ENCODE data around the gene LAP3. TPM values are rescaled to one million over a fixed set of nuclear protein-coding genes. Genes with fewer than 3 reads are reported as not detected.
"Not testable (repeated sequence)": the region's sequence is repeated elsewhere in the genome, so short reads cannot be mapped to it uniquely, and the experiment has no call there.

Gene LAP3
- total RNA-seq, 2 donors from 2014 or later = 72.5 to 97.7 TPM

- Mint-ChIP-seq H3K9me3 (no peaks in the 10 kb centered on the region), H3K4me1 (ENCODE audit: low read depth) (peaks cover 15% of the 10 kb centered on the region), H3K4me3 (no peak overlapping the region), H3K27me3 (ENCODE audit: low read depth) (peaks cover 7% of the 10 kb centered on the region), H3K36me3 (ENCODE audit: insufficient read depth in 2 of 2) (no peaks in the 10 kb centered on the region), H3K27ac (no peak overlapping the region)
- DNase-seq (no peak), ATAC-seq (replicated peaks in 1 of 2) (no peak)
Observed at GRCh38 chr4:17552427-17552826, 24.6 kb upstream of the LAP3 start.

GRCh38 chr4:17554568-17554967 lies 22.4 kb upstream of the LAP3 start:
- no peak overlapping the region for H3K4me3 Mint-ChIP-seq
- ATAC-seq (replicated peaks in 1 of 2) (peak in 1 of 2 donors; percentile 25), DNase-seq (no peak)
- H3K27me3 Mint-ChIP-seq (ENCODE audit: low read depth) = peaks cover 7% of the 10 kb centered on the region
- peaks cover 6% of the 10 kb centered on the region for H3K4me1 Mint-ChIP-seq (ENCODE audit: low read depth)
- no peaks in the 10 kb centered on the region for H3K9me3 Mint-ChIP-seq
- no peak overlapping the region for H3K27ac Mint-ChIP-seq
- H3K36me3 Mint-ChIP-seq (ENCODE audit: insufficient read depth in 2 of 2) = no peaks in the 10 kb centered on the region

- ATAC-seq (replicated peaks in 1 of 2) (no peak), DNase-seq (no peak)
- Mint-ChIP-seq H3K27ac (no peak overlapping the region), H3K9me3 (no peaks in the 10 kb centered on the region), H3K4me3 (no peak overlapping the region), H3K27me3 (ENCODE audit: low read depth) (peaks cover 7% of the 10 kb centered on the region), H3K4me1 (ENCODE audit: low read depth) (peaks cover 5% of the 10 kb centered on the region), H3K36me3 (ENCODE audit: insufficient read depth in 2 of 2) (no peaks in the 10 kb centered on the region)
Observed at GRCh38 chr4:17556498-17556897, 20.5 kb upstream of the LAP3 start.

- peaks cover 7% of the 10 kb centered on the region for H3K27me3 Mint-ChIP-seq (ENCODE audit: low read depth)
- DNase-seq = no peak
- ATAC-seq (replicated peaks in 1 of 2) = no peak
- H3K36me3 Mint-ChIP-seq (ENCODE audit: insufficient read depth in 2 of 2) = no peaks in the 10 kb centered on the region
- H3K27ac Mint-ChIP-seq = no peak overlapping the region
- H3K4me1 Mint-ChIP-seq (ENCODE audit: low read depth) = peaks cover 5% of the 10 kb centered on the region
- no peak overlapping the region for H3K4me3 Mint-ChIP-seq
- H3K9me3 Mint-ChIP-seq = no peaks in the 10 kb centered on the region
Observed at GRCh38 chr4:17557880-17558279, 19.1 kb upstream of the LAP3 start.

GRCh38 chr4:17558941-17559708 lies 17.9 kb upstream of the LAP3 start:
- no peak for DNase-seq
- no peak overlapping the region for H3K4me3 Mint-ChIP-seq
- no peak overlapping the region for H3K27ac Mint-ChIP-seq
- no peak for ATAC-seq (replicated peaks in 1 of 2)
- no peaks in the 10 kb centered on the region for H3K36me3 Mint-ChIP-seq (ENCODE audit: insufficient read depth in 2 of 2)
- peaks cover 7% of the 10 kb centered on the region for H3K27me3 Mint-ChIP-seq (ENCODE audit: low read depth)
- H3K4me1 Mint-ChIP-seq (ENCODE audit: low read depth) = peaks cover 5% of the 10 kb centered on the region
- no peaks in the 10 kb centered on the region for H3K9me3 Mint-ChIP-seq

- H3K27me3 Mint-ChIP-seq (ENCODE audit: low read depth) = peaks cover 7% of the 10 kb centered on the region
- H3K4me1 Mint-ChIP-seq (ENCODE audit: low read depth) = peaks cover 4% of the 10 kb centered on the region
- no peak overlapping the region for H3K27ac Mint-ChIP-seq
- ATAC-seq (replicated peaks in 1 of 2) (no peak), DNase-seq (no peak)
- H3K36me3 Mint-ChIP-seq (ENCODE audit: insufficient read depth in 2 of 2) = no peaks in the 10 kb centered on the region
- H3K9me3 Mint-ChIP-seq = no peaks in the 10 kb centered on the region
- H3K4me3 Mint-ChIP-seq = no peak overlapping the region
Observed at GRCh38 chr4:17559709-17560048, 17.3 kb upstream of the LAP3 start.

- ATAC-seq (replicated peaks in 1 of 2) (no peak), DNase-seq (no peak)
- Mint-ChIP-seq H3K4me1 (ENCODE audit: low read depth) (no peaks in the 10 kb centered on the region), H3K9me3 (no peaks in the 10 kb centered on the region), H3K36me3 (ENCODE audit: insufficient read depth in 2 of 2) (no peaks in the 10 kb centered on the region), H3K27me3 (ENCODE audit: low read depth) (peaks cover 3% of the 10 kb centered on the region), H3K4me3 (no peak overlapping the region), H3K27ac (no peak overlapping the region)
Observed at GRCh38 chr4:17560065-17560673, 16.8 kb upstream of the LAP3 start.

GRCh38 chr4:17561195-17561909 lies 15.6 kb upstream of the LAP3 start:
- H3K4me3 Mint-ChIP-seq = no peak overlapping the region
- H3K9me3 Mint-ChIP-seq = no peaks in the 10 kb centered on the region
- DNase-seq = no peak
- H3K4me1 Mint-ChIP-seq (ENCODE audit: low read depth) = no peaks in the 10 kb centered on the region
- ATAC-seq (replicated peaks in 1 of 2) = no peak
- H3K27ac Mint-ChIP-seq = no peak overlapping the region
- no peaks in the 10 kb centered on the region for H3K36me3 Mint-ChIP-seq (ENCODE audit: insufficient read depth in 2 of 2)
- H3K27me3 Mint-ChIP-seq (ENCODE audit: low read depth) = no peaks in the 10 kb centered on the region

- DNase-seq (no peak), ATAC-seq (replicated peaks in 1 of 2) (no peak)
- Mint-ChIP-seq H3K36me3 (ENCODE audit: insufficient read depth in 2 of 2) (no peaks in the 10 kb centered on the region), H3K27ac (no peak overlapping the region), H3K9me3 (no peaks in the 10 kb centered on the region), H3K27me3 (ENCODE audit: low read depth) (no peaks in the 10 kb centered on the region), H3K4me3 (no peak overlapping the region), H3K4me1 (ENCODE audit: low read depth) (no peaks in the 10 kb centered on the region)
Observed at GRCh38 chr4:17562157-17562556, 14.8 kb upstream of the LAP3 start.

GRCh38 chr4:17565846-17566245 lies 11.2 kb upstream of the LAP3 start:
- Mint-ChIP-seq H3K4me3 (no peak overlapping the region), H3K36me3 (ENCODE audit: insufficient read depth in 2 of 2) (no peaks in the 10 kb centered on the region), H3K9me3 (no peaks in the 10 kb centered on the region), H3K27me3 (ENCODE audit: low read depth) (no peaks in the 10 kb centered on the region), H3K4me1 (ENCODE audit: low read depth) (no peaks in the 10 kb centered on the region), H3K27ac (no peak overlapping the region)
- DNase-seq (no peak), ATAC-seq (replicated peaks in 1 of 2) (no peak)

- H3K27ac Mint-ChIP-seq = no peak overlapping the region
- H3K4me1 Mint-ChIP-seq (ENCODE audit: low read depth) = no peaks in the 10 kb centered on the region
- H3K9me3 Mint-ChIP-seq = no peaks in the 10 kb centered on the region
- ATAC-seq (replicated peaks in 1 of 2) (no peak), DNase-seq (no peak)
- H3K4me3 Mint-ChIP-seq = no peak overlapping the region
- H3K27me3 Mint-ChIP-seq (ENCODE audit: low read depth) = no peaks in the 10 kb centered on the region
- no peaks in the 10 kb centered on the region for H3K36me3 Mint-ChIP-seq (ENCODE audit: insufficient read depth in 2 of 2)
Observed at GRCh38 chr4:17567271-17567670, 9.7 kb upstream of the LAP3 start.

GRCh38 chr4:17574206-17574605 lies 2.8 kb upstream of the LAP3 start:
- H3K4me3 Mint-ChIP-seq = no peak overlapping the region
- H3K4me1 Mint-ChIP-seq (ENCODE audit: low read depth) = peaks cover 22% of the 10 kb centered on the region
- H3K9me3 Mint-ChIP-seq = no peaks in the 10 kb centered on the region
- ATAC-seq (replicated peaks in 1 of 2) (no peak), DNase-seq (no peak)
- no peaks in the 10 kb centered on the region for H3K27me3 Mint-ChIP-seq (ENCODE audit: low read depth)
- H3K27ac Mint-ChIP-seq = no peak overlapping the region
- peaks cover 2 to 6% of the 10 kb centered on the region in 2 donors for H3K36me3 Mint-ChIP-seq (ENCODE audit: insufficient read depth in 2 of 2)

GRCh38 chr4:17575177-17575576 lies 1.8 kb upstream of the LAP3 start:
- DNase-seq; ATAC-seq (replicated peaks in 1 of 2); H3K27ac Mint-ChIP-seq; H3K36me3 Mint-ChIP-seq (ENCODE audit: insufficient read depth in 2 of 2); H3K9me3 Mint-ChIP-seq; H3K27me3 Mint-ChIP-seq (ENCODE audit: low read depth); H3K4me3 Mint-ChIP-seq: not testable (repeated sequence)
- H3K4me1 Mint-ChIP-seq (ENCODE audit: low read depth) = peaks cover 31% of the 10 kb centered on the region

All from activated T-cell treated with anti-CD3 and anti-CD28 coated beads, Interleukin-2, amount 50 U/mL, for 72 hours (primary cell).